GM21576 (cell line): ENCODE measurements around the gene TRIM9.

Experiments
- ATAC-seq: cut with Tn5 transposase; IDR thresholded peaks from one replicate; pipeline ENCODE4 v1.9.1; 2021; ENCODE audit warnings: mild to moderate bottlenecking, moderate library complexity; ENCODE audit not compliant: unreplicated experiment

TRIM9 gene

DNA sequence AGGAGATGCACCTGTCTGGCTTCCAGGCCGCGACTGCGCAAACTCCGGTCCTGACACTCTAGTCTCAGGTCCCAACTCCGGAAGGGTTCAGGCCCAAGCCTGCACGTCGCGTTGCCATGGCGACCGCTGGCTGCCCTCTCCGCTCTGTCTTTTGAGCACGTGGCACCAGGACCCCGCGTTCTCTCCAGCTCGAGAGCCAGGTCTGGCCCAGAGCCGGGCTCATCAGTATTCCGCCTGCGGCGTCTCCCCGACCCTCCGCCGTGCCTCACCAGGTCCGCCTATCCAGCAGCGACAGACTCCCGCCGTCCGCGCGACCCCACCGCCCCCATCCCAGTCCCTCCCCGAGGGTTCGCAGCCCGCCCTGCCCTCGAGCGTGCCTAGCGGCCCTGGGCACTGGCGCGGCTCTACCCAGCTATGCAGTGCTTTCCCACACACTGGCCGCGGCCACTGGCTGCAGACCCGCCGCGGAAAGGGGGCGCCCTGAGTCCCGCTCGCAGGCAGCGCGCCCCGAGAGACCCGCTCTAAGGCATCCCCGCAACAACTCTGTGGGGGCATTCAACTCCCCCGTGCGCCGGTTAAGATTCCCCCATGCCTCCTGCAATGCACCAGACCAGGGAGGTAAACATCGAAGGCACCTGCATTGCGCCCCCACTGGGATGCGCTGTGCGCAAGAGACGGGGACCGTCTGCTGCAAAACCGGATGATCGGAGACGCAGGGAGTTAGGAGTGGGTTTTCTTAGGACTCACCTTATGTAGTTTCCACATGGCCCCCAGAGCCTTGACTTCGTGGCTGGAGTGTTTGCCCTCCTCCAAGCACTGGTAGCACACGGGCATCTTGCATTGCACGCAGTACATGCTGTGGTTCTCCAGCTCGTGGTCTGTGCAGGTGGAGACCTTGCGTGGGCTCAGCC lies 1.3 kb downstream of the TRIM9 start:
- ATAC-seq: no peak

GRCh38 chr14:51092965-51093364 lies 1.9 kb downstream of the TRIM9 start:
- ATAC-seq: no peak

DNA sequence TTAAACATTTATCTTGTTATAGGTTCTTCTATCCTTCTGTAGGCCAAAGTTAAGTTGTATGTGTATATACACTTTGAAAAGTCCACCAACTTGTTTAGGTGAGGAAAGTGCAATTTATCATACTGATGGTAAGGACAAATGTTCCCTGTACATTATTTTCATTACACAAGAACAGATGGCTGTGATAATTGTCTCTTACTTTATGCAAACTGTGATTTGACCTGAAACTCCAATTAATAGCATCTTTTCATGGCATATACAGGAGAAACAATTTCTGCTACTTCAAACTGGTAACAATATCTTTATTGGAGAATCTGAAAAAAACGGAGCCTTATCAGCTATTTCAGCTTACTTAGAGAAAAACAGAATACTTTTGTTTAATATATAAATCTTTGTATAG lies 5.6 kb downstream of the TRIM9 start:
- ATAC-seq: no peak

- ATAC-seq: peak; percentile 40
Measured at GRCh38 chr14:51087031-51087441, 7.9 kb downstream of the TRIM9 start.

DNA sequence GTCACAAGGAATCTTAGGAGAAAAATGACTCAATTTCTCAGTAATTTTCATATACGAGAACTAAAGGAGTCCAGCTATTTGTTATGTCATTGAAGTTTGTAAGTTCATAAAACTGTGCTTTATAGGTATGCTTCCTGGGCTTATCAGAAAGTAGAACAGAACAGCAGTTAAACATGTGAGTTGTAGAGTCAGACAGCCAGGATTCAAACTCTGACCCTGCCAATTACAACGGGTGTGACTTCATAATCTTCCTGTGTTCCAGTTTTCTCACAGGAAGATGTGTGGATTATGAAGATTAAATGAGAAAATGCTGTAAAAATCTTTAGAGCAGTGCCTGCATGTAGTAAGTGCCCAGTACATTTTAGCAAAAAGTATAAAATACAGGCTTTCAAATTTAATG lies 8.9 kb downstream of the TRIM9 start:
- no peak for ATAC-seq

DNA sequence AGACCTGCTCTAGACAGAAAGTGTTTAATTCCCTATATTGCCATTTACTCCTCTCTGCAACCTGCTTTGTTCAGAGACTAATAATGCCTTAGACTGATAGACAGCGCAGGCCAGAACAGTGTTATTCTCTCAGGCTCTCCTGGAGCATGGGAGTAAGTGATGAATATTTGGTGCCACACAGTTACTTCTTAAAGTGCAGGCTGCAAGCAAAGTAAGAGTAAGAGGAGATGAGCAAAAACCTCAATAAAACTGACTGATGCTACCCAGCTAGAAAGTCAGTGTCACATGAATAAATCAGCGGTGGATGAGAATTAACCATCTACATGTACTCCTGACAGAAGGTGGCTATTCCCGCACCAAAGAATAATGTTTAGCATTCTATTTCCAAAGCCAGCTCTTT lies 9.9 kb downstream of the TRIM9 start:
- no peak for ATAC-seq

DNA sequence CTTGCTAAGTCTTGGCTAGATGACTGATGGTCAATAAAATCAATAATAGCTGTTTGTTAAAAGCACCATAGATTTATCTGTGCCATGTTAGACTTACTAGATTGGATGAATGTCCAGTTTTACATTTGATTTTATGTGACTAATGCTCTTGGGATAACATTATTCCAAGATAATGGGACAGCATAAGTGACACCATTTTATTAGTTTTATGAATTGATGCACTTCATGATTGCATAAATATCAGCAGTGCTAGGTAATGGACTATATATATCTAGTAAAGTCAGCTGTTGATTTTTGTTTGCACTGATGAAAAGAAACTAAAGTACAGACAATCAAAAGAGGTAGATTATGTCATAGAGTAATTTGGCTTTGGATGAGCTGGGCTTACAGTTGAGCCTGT lies 10.4 kb downstream of the TRIM9 start:
- no peak for ATAC-seq

GRCh38 chr14:51082349-51082748 lies 12.6 kb downstream of the TRIM9 start:
- no peak for ATAC-seq

DNA sequence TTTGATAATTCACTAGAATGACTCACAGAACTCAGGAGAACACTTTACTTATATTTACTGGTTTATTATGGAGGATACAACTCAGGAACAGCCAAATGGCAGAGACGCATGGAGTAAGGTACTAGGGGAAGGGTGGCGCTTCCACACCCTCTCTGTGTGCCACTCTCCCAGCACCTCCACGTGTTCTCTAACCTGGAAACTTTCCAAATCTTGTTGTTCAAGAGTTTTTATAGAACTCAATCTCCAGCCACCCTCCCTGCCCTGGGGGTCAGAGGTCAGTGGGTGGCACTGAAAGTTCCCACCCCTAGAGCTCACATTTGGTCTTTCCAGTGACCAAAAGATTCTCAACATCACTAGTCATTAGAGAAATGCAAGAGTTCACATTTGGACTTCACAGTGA lies 13.2 kb downstream of the TRIM9 start:
- ATAC-seq: no peak

GRCh38 chr14:51081209-51081608 lies 13.7 kb downstream of the TRIM9 start:
- ATAC-seq: no peak

GRCh38 chr14:51080645-51081044 lies 14.3 kb downstream of the TRIM9 start:
- no peak for ATAC-seq

- ATAC-seq: no peak
Measured at GRCh38 chr14:51079489-51079888, 15.4 kb downstream of the TRIM9 start.

DNA sequence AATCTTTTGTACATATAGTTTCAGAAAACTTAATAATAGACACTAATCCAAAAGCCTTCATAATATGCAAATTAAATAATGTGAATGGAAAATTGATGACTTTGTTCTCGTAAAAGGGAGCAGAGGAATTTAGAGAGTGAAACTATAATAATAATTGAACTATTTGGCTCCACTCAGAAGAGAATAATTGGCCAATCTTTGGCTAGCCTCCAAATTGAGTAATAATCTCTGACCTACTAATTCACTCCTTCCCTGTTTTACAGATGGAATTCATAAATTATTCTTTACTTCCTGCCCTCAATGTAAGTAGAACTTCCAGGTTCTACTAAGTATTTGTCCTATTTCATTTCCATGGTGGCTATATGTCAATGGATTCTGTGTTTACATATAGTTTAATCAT lies 15.8 kb downstream of the TRIM9 start:
- no peak for ATAC-seq

DNA sequence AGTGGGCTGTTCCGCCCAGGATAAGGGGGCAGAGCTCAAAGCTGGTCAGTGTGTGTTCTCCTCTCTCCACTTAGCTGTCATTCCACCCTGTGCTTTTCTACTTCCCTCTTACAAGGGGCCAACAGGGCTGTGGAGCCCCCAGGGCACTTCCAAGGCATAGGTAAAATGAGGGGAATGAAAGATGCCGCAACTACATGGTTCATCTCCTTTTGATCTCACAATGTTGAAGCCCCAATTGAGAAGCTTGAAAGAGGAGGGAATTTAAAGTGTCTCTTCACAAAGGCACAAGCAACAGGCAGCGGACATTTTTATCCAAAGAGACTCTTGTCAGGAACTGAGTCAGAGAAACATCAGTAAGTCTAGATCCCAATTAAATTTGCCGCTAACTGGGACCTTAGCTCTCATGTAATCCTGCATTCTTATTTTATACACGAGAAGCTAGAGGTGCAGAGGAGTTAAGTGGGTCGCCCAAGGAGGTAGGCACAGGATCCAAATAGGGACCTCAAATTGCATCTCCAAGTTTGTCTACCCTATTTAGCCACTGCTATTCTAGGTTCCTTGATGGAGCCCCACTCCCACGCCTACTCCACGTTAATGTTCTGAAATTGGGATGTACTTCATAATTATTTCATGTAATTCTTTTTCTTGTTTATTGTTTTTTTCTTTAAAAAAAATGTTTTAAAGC lies 20.1 kb downstream of the TRIM9 start:
- ATAC-seq: no peak

GRCh38 chr14:51073731-51074130 lies 21.2 kb downstream of the TRIM9 start:
- no peak for ATAC-seq

DNA sequence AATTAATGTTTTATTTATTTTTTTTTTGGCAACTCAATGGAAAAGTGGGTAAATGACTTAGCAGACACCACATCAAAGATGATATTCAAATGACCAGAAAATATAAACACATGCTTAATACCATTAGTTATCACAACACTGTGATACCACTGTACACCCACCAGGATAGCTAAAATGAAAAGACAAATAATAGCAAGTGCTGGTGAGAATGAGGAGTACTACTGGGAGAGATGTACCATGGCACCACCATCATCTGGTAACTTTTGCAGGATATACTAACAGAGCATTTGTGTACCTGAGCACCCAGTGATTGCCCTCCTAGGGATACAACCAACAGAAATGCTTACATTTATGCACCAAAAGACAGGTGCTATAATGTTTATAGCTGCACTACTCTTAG lies 21.9 kb downstream of the TRIM9 start:
- ATAC-seq: no peak

DNA sequence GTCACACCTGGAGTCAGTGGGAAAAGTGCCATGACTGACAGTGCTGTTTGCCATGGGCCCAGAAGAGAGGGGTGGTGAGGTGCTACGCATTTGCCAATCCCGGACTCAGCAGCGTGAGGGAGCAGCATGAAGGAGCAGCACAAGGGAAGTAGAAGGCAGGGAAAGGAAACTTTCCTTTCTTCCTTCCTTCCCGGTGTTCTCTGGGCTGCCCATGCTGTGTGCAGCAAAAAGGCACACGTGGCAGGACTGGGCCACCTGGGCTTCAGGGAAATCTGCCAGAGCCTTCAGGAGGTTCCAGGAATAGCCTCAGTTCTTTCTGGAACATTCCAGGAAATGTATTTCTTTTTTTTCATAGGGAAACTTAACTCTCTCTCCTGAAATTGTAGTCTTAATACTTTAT lies 23.0 kb downstream of the TRIM9 start:
- ATAC-seq: no peak

GRCh38 chr14:51070726-51071125 lies 24.2 kb downstream of the TRIM9 start:
- ATAC-seq: no peak

DNA sequence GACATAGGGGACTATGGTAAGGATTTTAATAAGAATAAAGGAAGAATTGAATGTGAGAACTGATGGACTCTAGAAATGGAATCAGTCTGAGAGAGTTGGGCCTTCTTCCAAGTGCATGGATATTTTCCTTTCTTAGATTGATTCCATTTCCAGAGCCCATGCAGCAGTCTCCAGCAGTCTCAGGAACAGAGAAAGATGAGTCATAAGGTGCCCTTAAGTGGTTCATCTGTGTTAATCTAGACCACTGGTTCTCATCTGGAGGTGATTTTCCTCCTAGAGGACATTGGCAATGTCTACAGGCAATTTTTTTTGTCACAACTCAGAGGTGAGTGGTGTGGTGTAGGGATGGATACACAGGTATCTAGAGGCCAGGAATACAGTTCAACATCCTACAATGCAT lies 25.9 kb downstream of the TRIM9 start:
- ATAC-seq: no peak

- ATAC-seq: no peak
Measured at GRCh38 chr14:51068268-51068667, 26.6 kb downstream of the TRIM9 start.

- ATAC-seq: no peak
Measured at GRCh38 chr14:51067295-51067694, 27.6 kb downstream of the TRIM9 start.

GRCh38 chr14:51066576-51066975 lies 28.3 kb downstream of the TRIM9 start:
- ATAC-seq: no peak
